Measurements from ENCODE around the gene RNF187.
A peak's percentile ranks its signal among the peaks of the same experiment; 100 is the strongest.

Gene RNF187

DNA sequence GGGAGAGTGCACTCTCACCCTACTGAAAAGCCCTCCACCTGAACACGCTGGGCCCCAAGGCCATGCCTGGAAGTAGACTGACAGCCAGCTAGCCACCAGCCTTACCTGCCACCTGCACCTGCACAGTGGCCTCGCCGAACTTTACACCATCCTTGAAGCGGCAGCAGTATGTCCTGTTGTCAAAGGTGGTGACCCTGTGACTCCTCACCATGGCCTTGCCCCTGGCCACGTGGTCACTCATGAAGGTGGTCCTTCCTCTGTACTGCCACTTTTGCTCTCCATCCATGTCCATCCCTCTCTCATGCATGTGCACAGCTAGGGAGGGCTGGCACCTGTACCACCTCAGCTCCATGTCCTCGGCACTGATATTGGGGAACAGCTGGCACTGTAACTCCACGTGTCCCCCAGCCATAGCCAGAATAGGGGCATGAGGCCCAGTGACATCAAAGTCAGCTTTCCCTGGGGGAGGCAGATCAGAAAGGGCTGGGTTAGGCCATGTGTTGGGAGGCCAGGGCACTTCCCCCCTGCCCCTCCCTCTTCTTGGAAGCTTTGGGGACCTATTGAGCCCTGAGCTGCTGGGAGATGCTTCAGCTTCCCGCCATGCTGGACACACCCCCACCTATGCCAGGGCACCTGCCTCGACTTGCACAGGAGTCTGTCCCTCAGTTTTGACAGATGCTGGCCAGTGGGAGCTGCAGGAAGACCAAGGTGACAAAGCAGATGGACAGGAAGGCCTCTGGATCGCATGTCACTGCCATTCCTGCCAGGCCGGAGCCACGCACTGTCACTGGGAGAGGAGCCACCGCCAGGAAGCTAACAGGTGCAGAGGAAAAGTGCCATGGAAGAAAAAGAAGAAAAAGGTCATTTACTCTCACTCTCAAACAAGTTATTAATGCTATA is 24.6 kb downstream of the RNF187 start:
- no peak for DNase-seq

DNA sequence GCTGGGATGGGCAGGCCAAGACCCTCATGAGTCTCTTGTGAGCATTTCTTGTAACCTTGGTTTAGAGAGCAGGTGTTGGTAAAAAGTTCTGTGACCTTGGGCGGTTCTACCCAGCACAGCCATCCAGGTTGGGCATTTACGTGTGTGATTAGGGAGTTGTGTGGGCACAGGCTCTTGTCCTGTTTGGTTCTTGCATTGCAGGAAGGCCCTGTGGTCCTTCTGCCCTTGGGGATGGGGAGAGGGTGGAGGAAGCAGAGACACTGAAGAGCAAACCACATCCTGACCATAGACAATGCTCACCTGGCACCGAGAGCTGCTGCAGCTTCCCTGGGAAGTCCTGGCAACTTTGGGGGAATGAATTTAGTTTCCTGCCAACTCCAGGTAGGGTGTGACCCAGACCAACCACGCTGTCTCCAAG is 25.6 kb downstream of the RNF187 start:
- DNase-seq, result no peak

DNA sequence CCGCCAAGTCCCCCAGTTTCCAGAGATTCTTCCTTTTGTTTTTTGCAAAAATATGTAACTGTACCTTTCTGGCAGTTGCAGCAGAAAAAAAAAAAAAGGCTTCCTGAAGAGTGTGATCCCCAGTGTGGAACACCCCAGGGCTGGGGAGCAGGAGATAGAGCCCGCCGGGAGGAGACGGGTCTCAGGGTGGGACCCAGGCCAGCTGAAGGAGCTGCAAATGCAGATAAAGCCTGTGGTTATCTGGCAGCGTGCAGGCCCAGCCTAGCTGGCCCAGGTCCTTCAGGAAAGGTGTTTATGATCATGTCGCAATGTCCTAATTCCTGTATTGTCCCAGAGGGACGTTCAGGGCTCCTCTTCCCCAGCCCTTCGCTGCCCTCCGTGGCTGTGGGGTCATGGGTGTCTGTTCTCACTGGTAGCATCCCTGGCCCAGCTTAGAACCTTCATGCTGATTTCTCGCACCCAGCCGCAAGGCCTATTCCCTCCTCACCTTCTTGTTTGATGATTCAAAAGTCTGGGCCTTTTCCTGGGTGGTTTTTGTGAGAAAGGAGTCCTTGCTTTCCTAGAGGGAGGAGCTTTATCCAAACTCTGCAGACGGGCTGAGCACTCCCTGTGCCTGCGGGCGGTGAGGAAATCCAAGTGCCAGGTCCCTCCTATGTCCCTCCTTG is 26.2 kb downstream of the RNF187 start:
- no peak for DNase-seq

DNA sequence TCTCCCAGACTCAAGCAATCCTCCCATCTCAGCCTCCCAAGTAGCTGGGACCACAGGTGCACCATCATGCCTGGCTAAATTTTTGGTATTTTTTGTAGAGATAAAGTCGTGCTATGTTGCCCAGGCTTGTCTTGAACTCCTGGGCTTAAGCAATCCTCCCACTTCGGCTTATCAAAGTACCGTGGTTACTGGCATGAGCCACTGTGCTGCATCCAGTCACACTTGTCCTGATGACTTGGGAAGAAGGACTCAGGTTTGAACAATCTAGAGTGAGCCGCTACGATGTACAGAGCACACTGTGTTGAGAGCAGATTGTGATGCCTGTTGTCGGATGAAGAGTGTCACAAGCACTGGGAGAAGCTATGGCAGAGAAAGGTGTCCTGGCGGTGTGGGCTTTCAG is 27.2 kb downstream of the RNF187 start:
- DNase-seq, result no peak

DNA sequence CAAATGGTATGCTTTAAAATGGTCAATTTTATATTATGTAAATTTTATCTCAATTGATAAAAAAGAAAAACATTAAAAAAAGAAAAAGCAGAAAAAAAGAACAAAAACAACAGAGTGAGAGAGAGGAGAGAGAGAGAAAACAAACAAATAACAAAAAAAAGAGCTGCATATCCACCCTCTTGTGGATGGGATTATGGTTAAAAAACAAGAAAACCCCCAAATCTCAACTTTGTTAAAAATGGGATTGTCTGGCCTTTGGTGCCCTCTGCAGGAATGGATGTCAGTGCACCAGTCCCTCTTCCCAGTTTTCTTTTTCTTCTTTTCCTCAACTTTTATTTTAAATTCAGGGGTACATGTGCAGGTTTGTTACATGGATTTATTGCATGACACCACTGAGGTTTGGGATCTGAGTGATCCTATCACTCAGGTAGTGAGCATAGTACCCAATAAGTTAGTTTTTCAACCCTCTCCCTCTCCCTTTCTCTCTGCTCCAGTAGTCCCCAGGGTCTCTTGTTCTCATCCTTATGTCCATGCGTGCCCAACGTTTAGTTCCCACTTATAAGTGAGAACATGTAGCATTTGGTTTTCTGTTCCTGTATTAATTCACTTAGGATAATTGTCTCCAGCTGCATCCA is 28.1 kb downstream of the RNF187 start:
- peak; percentile 43 for DNase-seq

DNA sequence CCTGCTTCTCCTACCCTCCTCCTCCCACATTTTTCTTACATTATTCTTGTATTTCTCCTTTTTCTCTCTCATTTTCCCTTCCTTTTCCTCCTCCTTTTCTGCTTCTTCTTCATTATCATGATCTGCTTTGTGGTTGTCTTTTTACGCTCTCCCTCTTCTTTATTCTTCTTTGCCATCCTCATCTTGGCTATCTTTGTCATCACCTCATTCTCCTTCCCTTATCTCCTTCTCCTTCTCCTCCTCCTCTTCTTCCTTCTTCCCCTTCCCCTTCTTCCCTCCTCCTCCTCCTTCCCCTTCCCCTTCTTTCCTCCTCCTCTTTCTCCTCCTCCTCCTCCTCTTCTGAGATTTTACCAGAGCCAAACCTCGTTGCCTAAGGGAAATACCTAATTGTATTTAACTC is 30.5 kb downstream of the RNF187 start:
- no peak for DNase-seq

DNA sequence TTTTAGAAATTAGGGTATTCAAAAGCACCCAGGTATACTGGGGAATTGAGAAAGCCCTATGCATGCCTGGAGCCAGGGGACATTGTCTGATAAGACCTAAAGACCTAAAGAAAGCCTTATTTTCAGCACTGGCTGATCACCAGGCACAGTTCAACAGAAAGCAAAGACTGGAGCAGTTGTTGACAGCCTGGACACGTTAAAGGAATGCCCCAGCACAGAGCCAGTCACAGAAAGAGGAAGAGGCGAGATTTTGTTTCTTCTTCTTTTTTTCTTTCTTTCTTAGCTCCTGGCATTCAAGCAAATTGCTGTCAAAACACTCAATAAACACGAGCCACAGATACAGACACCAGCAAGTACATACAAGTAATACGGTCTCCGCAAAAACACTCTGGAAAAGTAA is 40.4 kb downstream of the RNF187 start:
- DNase-seq, result no peak

DNA sequence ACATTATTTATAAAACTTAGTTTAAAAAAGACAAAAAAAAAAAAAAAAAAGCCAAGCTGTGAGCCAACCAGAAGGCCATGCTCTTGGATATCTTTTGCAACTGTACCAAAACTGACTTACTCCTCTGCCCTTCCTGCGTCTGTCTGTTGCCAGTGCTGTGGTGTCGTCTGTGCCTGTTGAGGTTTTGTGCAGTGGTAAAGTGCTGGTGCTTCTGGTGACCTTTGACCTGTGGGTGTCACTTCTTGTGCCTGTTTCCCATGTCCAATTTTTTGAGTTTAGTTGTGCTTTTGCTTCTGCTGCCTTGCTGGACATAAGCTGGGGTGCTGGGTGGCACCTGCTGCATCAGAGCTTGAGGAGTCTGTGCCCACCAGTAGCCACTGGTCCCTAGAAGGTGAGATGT is 41.4 kb downstream of the RNF187 start:
- DNase-seq, result no peak

DNA sequence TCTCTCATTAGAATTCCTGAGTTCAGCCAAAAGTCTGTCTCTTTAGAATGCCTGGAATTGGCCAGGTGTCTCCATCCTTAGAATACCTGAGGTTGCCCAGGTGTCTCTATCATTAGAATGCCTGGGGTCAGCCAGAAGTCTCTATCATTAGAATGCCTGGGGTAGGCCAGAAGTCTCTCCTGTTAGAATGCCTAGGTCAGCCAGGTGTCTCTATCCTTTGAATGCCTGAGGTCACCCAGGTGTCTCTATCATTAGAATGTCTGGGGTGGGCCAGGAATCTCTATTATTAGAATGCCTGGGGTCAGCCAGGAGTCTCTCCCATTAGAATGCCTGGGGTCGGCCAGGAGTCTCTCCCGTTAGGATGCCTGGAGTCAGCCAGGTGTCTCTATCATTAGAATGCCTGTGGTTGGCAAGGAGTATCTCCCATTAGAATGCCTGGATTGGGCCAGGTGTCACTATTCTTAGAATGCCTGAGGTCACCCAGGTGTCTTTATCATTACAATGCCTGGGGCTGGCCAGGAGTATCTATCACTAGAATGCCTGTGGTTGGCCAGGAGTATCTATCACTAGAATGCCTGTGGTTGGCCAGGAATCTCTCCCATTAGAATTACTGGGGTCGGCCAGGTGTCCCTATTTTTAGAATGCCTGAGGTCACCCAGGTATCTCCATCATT is 43.0 kb downstream of the RNF187 start:
- DNase-seq, result no peak

DNA sequence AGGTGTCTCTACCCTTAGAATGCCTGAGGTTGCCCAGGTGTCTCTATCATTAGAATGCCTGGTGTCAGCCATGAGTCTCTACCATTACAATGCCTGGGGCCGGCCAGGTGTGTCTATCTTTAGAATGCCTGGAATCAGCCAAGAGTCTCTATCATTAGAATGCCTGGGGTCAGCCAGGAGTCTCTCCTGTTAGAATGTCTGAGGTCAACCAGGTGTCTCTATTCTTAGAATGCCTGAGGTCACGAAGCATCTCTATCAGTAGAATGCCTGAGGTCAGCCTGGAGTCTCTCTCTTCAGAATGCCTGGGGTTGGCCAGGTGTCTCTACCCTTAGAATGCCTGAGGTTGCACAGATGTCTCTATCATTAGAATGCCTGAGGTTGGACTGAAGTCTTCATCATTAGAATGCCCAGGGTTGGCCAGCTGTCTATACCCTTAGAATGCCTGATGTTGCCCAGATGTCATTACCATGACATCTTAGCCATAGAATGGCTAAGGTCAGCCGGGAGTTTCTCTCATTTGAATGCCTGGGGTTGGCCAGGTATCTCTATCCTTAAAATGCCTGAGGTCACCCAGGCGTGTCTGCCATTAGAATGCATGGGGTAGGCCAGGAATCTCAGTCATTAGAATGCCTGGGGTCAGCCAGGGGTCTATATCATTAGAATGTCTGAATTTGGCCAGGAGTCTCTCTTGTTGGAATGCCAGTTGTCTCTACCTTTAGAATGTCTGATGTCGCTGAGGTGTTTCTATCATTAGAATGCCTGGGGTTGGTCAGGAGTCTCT is 44.0 kb downstream of the RNF187 start:
- DNase-seq, result no peak

DNA sequence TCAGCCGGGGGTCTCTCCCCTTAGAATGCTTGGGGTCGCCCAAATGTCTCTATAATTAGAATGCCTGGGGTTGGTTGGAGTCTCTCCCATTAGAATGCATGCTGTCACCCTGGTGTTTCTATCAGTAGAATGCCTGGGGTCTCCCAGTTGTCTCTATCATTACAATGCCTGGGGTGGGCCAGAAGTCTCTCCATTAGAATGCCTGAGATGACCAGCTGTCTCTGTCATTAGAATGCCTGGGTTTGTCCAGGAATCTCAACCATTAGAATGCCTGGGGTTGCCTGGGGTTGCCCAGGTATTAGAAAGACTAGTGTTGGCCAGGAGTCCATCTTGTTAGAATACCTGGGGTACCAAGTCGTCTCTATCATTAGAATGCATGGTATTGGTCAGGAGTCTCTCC is 51.6 kb downstream of the RNF187 start:
- DNase-seq, result no peak

DNA sequence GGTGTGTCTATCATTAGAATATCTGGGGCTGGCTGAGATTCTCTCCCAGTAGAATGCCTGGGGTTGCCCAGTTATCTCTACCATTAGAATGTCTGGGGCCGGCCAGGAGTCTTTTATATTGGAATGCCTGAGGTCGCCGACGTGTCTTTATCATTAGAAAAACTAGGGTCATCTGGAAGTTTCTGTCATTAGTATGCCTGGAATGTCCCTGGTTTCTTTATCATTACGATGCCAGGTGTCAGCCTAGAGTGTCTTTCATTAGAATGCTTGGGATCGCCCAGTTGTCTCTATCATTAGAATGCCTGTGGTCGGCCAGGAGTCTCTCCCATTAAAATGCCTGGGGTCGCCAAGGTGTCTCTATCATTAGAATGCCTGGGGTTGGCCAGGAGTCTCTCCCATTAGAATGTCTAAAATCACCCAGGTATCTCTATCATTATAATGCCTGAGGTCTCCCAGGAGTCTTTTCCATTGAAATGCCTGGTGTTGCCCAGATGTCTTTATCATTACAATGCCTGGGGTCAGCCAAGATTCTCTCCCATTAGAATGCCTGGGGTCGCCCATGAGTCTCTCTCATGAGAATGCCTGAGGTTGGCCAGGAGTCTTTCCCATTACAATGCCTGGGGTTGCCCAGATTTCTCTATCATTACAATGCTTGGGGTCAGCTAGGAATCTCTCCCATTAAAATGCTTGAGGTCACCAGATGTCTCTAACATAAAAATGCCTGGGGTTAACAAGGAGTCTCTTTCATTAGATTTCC is 53.2 kb downstream of the RNF187 start:
- DNase-seq, result no peak

DNA sequence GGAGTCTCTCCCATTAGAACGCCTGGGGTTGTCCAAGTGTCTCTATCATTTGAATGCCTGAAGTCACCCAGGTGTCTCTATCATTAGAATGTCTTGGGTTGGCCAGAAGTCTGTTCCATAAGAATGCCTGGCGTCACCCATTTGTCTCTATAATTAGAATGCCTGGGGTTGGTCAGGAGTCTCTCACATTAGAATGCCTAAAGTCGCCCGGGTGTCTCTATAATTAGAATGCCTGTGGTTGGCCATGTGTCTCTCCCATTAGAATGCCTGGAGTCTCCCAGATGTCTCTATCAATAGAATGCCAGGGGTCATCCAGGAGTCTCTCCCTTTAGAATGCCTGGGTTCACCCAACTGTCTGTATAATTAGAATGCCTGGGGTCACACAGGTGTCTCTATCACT is 54.5 kb downstream of the RNF187 start:
- no peak for DNase-seq

DNA sequence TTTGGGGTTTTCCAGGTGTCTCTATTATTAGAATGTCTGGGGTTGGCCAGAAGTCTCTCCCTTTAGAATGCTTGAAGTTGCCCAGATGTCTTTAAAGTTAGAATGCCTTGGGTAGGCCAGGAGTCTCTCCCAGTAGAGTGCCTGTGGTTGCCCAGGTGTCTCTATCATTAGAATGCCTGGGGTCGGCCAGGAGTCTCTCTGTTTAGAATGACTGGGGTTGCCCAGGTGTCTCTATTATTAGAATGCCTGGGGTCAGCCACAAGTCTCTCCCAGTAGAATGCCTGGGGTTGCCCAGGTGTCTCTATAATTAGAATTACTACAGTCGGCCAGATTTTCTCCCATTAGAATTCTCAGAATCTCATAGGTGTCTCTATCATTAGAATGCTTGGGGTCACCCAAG is 55.2 kb downstream of the RNF187 start:
- DNase-seq, result no peak

DNA sequence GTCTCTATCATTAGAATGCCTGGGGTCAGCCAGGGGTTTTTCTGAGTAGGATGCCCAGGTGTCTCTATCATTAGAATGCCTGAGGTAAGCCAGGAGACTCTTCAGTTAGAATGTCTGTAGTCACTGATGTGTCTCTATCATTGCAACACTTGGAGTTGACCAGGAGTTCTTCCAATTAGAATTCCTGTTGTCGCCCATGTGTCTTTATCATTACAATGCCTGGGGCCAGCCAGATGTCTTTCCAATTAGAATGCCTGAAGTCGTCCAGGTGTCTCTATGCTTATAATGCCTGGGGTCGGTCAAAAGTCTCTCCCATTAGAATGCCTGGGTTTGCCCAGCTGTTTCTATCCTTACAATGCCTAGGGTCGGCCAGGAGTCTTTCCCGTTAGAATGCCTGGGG is 55.8 kb downstream of the RNF187 start:
- no peak for DNase-seq

DNA sequence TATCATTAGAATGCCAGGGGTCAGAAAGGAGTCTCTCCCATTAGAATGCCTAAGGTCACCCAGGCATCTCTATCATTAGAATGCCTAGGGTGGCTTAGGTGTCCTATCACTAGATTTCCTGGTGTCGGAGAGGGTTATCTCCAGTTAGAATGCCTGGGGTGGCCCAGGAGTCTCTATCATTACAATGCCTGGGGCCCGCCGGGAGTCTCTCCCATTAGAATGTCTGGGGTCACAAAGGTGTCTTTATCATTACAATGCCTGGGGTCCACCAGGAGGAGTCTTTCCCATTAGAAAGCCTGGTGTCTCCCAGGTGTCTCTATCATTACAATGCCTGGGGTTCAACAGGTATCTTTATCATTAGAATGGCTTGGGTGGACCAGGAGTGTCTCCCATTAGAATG is 56.2 kb downstream of the RNF187 start:
- no peak for DNase-seq

DNA sequence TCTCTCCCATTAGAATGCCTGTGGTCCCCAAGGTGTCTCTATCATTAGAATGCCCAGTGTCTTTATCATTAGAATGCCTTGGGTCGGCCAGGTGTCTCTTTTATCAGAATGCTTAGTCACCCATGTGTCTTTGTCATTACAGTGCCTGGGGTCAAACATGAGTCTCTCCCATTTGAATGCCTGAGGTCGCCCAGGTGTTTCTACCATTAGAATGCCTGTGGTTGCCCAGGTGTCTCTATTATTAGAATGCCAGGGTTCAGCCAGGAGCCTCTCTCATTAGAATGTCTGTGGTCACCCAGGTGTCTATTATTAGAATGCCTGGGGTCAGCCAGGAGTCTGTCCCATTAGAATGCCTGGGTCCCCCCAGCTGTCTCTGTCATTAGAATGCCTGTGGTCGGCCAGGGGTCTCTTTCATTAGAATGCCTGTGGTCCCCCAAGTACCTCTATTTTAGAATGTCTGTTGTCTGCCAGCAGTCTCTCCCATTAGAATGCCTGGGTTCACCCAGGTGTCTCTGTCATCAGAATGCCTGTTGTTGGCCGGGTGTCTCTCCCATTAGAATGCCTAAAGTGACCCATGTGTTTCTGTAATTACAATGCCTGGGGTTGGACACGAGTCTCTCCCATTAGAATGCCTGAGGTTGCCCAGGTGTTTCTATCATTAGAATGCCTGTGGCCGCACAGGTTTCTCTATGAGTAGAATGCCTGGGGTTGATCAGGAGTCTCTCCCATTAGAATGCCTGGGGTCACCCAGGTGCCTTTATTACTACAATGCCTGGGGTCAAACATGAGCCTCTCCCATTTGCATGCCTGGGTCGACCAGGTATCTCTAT is 57.1 kb downstream of the RNF187 start:
- DNase-seq, result no peak

DNA sequence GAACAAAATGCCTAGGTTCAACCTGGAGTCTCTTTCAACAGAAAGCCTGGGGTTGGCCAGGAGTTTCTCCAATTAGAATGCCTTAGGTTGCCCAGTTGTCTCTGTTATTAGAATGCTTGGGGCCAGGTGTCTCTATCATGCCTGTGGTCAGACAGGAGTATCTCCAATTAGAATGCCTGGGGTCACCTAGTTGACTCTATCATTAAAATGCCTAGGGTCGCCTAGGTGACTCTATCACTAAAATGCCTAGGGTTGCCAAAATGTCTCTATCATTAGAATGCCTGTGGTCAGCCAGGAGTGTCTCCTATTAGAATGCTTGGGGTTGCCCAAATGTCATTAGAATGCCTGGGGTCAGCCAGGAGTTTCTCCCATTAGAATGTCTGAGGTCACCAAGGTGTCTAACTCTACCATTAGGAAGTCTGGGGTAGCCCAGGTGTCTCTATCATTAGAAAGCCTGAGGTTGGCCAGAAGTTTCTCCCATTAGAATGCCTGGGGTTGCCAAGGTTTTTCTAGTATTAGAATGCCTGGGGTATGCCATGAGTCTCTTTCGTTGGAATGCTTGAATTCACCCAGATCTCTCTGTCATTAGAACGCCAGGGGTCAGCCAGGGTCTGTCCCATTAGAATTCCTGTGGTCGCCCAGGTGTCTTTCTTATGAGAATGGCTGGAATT is 57.9 kb downstream of the RNF187 start:
- DNase-seq, result no peak
